DOHH2 (cell line): ENCODE results near the gene TDRD7.

Experiments used
- CTCF ChIP-seq: fragments of 200-600 bp; sonication (generic); IDR thresholded peaks from one replicate; pipeline ENCODE4 v1.5.1; 2014; ENCODE audit warnings: antibody characterized with exemption, mild to moderate bottlenecking, low read depth, low read length; ENCODE audit not compliant: poor library complexity, severe bottlenecking
- EZH2phosphoT487 ChIP-seq: fragments of 200-600 bp; sonication (generic); IDR thresholded peaks from 2 replicates; pipeline ENCODE4 v1.6.1; 2017; ENCODE audit warnings: borderline replicate concordance, mild to moderate bottlenecking, antibody characterized with exemption, low read length, moderate library complexity, mixed read lengths

GRCh38 chr9:97389249-97389648 lies 22.6 kb upstream of the TDRD7 start:
- TF ChIP-seq CTCF = no peak
- TF ChIP-seq EZH2phosphoT487 = no peak
